NCI-H128 (cell line): ENCODE data around the gene AJUBA.
"Not testable (repeated sequence)": the region's sequence is repeated elsewhere in the genome, so short reads cannot be mapped to it uniquely, and the experiment has no call there.

Experiments
- DNase-seq: peaks from one replicate; lab custom pipeline; 2025; ENCODE audit not compliant: unreplicated experiment; lab: John Stamatoyannopoulos, UW

The AJUBA gene

DNA sequence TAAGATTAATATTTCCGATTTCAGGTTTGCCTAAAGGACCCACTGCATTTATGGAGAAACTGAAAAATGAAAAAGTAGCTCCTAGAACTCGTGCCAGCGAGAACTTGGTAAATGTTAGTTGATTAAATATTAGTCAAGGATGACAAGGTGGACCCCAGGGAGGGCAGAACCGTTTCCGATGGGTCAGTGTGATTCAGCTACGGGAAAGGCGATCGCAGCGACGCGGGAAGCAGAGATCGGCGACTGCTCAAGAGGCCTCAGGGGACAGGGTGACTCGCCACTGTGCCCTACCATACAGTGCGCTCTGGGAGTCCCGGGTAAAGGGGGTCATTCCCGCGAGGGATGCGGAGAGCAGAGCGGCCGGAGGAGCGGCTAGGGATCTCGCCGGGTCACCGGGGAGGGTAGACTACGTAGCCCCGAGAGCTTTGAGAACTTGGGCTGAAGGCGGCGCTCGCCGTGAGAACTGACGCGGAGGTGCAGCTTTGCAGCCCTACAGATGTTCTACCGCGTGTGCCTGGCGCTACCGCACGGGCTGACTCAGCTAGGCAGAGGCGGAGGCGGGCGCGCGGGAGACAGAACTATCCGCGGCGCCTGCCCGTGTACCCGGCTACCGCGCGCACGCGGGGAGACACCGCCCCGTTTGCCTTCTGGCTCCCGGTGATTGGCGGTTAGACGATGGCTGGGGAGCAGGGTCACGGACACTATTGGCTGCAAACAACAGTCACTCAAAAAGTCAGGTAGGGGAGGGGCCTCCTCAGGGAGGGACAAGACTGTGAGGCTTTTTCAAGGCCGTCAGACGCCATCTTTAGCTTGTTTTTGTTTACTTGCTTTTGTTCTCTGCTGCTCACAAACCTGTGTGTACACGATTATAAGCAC lies 24.4 kb upstream of the AJUBA start:
- DNase-seq, result peak; percentile 96

DNA sequence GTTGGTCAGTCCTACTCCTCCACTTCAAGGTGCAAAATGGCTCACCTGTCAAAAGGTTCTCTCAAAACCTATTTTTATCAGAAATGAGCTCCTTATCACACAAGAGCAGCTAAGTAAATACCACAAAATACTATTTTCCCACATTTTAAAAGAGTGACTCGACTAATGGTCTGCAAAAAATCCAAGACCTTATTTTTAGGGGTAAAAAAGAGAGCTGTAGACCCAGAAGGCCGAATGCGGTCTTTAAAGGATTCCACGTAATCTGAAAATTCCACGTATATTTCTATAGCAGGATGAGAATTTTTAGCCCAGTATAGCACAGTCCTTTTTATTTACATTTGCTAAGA lies 23.8 kb upstream of the AJUBA start:
- DNase-seq, result no peak

DNA sequence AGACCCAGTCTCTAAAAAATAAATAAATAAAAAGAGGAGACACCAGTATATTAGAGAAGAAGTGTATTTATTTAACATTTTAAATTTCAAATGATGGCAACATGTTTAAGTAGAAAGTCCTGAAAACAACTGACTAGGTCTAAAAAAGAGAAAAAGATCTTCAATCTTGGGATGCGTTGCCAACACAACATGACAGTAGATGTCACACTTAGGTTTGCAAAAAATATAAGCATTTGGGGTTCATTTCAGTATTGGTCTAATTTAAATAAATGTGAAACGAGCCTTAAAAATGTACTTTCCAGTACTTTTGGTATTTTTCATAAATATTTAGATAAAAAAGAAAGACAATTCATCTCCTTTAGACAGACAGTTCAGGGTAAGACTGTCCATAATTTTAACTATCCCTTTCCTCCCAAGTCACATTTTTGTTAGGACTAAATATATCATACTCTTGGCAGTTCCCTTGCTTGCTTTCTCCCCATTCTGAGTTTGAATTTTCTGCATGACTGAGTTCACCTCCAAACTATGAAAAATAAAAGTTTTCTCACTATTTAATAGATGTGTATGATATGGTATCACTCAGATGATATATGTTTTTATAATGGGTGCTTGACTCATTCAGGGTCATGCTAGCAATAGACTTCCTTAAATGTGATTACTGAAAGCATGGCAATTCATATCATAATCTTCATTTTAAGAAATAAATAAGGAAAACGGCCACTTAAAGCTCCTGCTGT lies 23.3 kb upstream of the AJUBA start:
- DNase-seq, result no peak

DNA sequence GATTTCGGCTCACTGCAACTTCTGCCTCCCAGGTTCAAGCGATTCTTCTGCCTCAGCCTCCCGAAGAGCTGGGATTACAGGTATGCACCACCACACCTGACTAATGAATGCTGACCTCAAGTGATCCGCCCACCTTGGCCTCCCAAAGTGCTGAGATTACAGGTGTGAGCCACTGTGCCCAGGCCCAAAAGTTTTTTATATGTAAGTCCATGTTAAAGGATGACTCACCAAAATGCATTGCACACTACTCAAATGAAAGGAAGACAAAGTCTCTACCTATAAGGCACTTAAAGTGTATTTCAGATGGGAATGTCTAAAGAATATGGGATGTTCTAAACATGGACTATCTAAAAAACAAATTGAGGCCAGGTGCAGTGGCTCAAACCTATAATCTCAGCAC lies 21.9 kb upstream of the AJUBA start:
- DNase-seq, result not testable (repeated sequence)

DNA sequence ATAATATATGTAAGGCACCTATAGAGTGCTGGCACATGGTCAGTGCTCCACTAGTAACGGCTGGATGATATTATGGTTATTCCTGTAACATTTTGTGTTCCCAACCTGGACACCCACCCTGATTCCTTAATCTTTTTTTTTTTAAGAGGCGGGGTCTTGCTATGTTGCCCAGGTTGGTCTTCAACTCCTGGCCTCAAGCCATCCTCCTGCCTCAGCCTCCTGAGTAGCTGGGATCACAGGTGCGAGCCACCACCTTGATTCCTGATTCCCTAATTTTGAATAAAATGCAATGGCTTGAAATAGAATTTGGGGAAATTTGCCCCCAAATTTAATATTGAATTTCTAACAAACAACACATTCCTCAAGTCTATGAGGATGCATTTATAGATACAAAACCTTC lies 20.2 kb upstream of the AJUBA start:
- DNase-seq, result no peak

DNA sequence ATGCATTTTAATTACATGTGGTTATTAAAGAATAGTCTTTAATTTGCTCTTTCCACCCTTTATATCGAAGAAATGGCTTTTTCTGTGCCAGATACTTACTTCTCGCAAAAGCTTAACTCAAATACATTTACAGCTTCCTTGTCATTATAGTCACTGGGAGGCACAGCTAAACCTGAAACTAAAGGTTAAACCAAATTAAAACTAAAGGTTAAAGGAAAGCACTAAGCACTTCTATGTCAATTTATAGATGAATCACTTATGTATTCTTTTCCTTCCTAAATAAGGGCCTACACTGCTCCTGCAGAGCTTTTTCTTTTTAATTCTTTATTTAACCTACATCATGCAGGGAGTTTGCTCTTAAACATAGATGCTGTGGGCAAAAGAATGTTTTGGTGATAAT lies 18.5 kb upstream of the AJUBA start:
- no peak for DNase-seq

DNA sequence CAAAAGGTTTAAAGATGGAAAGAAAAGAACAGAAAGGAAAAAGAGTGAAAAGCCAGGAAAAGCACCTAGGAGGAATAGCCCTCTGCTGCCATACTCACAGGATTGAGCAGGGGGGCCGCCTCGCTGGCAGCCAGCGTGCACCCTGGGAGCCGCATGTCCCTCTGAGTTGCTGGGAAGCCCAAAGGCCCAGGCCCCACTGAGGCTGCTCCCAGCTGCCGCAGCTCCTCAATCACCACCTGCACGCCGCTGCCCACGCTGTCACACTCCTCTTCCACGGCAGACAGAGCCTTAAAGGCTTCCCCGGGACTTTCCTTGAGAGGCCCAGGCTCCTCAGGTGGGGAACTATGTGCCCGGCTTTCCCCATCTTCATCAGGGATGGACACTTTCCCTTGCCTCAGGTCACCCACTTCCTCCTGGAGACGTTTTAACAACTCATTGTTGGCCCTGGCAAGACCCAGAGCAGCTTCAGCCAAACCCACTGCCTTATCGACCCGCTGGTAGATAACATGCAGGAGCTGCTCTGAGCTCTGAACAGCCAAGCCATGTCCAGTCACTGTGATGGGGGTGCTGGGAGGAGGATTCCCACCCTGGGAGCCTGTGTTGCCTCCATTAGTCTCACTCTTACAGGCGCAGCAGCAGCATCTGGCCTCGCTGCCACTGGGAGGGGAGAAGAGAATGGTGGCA lies 16.1 kb upstream of the AJUBA start:
- DNase-seq, result no peak

DNA sequence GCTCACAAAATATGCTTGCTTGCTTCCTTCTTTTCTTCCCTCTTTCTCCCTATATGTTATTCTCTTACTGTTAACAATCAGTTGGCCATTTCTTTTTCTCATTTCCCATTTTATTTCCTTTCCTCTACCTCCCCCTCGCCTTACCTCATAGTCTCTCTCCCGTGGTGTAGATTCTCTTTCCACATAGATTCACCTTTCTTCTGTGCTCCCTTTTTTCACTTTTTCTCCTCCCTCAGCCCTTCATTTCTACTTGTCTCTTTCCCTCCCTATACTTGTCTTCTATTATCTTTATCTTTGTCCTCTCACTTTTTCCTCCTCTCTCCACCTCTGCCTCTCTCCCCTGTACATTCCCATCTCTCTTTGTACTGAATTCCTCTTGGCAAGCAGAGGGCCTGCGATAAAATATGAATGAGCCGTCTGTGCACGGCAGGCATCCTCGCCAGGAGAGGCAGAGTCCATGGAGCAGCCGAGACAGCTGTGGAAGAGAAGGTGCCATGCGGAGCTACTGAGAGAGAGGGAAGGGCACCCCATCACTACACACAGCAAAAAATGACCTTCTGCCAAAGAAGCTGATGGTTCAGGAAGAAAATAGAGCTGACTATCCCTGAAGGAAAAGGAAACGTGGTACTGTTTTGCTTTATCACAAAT lies 15.4 kb upstream of the AJUBA start:
- DNase-seq, result no peak

DNA sequence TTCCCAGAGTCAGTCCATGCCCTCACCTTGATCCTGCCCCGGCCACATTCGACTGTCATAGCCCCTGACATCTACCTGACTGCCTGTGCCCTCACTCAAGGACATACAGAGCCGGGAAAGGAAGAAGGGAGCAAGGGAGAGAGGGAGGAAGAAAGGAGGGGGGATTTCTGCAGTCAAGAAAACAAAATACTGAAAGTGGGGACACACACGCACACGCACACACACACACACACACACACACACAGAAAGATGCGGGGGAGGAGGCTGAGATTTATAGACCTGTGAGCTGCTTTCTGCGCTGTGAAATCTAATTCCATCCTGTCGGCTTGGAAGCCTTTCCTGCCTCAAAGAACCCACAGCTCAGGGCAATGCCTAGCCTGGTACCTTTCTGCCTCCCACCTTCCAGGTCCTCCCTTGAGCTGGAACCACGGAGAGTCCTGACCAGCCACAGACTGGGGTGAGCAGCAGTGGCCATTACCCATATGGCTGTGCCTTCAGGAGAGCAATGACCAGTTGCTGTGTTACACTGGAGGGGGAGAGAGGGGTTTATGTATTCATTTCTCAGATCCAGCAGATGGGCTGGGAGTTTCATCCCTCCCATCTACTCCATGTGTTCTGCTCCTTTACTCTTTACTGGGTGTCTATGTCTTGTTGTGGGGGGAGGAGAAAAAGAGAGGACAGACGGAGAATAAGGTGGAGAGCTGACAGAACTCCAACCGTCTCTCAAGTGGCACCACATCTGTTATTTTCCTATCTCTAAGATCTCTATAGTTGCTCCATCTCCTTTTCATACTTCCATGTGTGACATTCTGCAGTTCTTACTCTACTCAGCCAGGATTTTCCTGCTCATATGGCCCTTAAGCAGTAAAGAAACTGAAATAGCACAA lies 14.7 kb upstream of the AJUBA start:
- DNase-seq, result no peak

DNA sequence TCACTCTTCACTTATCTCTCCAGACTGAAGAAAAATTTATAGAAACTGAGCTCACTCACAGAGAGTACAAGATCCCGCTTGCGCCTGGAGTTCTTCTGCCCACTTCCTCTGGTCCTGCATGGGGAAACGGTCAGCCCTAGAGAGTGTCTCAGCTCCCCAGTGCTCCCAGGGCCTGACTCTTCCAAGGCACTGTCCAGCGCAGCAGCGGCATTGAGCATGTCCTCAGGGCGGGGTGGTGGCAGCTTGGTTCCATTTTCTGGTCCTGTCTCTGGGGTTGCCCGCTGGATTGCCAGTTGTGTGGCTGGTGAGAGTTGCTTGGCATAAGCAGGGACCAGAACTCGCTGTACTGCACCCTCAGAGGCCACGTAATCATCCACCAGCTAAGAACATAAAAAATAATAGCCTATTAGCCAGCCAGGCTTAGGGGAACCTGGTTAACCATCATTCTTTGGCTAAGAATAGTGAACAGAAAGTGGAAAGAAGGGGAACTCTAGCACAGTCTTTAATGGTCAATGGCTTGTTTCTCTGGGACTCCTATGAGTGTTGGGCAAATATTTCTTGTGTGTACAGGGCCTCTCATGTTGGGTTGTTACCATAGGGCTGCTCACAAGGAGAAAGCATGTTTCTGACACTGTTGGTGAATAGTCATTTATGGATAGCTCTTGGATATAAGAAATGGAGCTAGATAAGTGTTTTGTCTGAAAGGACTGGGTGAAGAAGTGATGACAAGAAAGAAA lies 13.7 kb upstream of the AJUBA start:
- DNase-seq, result no peak

DNA sequence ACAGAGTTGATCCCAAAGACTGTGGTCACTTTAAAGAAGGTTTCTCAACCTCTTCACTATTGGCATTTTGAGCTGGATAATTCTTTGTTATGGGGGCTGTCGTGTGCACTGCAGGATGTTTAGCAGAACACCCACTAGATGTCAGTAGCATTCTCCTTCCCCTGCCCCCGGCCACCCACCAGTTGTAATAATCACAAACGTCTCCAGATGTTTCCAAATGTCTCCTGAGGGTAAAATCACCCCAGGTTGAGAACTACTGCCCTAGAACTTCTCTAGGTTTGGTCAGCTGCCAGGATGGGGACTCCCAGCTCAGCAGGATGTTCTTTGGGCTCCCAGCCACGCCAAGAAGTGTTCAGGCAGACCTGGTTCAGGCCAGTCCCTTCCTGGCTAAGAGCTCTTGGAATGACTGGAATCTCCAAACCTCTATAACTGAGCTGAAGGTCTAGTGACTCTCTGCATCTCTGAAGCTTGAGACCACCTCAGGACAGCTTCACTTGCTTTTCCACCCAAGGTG lies 12.5 kb upstream of the AJUBA start:
- DNase-seq, result no peak

DNA sequence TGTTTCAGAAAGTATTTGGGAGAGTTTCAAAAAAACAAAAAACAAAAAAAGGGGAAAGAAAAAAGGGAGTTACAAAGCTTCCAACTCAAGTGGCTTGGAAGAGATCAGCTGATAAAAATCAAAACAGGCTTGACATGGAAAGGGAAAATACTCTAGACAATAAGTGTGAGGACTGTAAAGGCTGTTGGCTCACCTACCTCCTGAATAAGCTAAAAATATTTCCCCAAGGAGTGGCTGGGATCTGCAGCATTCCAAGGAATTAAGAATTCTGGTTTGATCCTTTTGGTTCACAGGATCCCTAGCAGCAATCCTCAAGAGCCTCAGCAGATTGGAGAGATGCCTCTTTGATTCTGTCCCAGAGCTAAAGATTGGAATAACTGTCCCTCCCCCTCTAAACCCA lies 11.2 kb upstream of the AJUBA start:
- no peak for DNase-seq

DNA sequence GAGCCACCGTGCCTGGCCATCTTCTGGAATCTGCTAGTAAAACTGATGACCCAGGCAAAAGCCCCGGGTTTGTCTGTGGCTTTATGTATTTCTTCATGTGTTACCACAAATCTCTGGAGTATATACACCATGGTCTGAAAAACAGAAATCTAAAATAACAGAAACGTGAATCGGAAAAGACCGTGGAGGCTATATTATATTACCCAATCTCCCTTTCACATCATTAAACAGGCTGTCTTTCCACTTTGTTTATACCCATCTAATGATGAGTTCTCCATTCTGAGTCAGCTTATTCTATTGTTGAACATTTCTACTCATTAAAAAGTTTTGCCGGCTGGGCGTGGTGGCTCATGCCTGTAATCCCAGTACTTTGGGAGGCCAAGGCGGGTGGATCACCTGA lies 9.5 kb upstream of the AJUBA start:
- no peak for DNase-seq

DNA sequence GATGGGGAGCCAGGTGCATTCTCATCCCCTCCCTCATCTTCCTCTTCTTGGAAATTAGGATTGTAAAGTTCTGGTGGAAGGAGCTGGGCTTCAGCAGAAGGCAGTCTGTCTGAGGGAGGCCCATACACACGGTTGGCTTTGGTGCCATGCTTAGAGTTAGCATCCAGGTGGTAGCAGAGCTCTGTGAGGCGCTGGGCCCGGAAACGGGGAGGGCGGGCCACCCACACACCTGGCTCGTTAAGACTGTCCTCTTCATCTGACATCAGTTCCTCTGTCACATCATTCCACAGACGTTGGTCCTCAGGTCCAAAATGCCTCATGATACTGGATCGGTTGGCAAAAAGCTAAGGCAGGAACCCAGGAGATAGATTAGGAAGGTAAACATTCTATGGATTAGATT lies 4.9 kb upstream of the AJUBA start:
- DNase-seq, result no peak

DNA sequence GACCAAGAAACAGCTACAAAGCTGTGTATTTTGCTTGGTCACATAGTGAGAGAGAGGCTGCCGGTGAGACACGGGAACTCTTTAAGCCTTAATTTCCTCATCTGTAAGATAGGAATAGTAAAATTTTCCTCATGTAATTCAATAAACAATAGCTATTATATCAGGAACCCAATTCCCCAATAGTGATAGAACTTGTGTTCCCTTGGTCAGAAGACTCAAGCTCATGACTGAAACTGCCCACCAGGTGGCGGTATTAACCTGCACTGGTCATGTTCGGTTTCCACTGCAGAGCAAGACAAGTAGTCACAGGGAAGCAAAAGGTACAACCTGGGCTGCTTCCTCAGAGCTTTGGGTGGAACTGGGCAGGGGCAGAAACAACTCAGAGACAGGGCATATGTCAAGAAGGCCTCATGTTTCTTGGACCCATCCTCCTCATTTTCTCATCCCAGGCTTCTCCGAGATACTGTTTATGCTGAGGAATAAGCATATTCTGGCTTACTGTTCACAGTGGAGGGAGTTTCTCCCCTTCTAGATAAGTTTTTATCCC lies 4.2 kb upstream of the AJUBA start:
- peak; percentile 84 for DNase-seq

DNA sequence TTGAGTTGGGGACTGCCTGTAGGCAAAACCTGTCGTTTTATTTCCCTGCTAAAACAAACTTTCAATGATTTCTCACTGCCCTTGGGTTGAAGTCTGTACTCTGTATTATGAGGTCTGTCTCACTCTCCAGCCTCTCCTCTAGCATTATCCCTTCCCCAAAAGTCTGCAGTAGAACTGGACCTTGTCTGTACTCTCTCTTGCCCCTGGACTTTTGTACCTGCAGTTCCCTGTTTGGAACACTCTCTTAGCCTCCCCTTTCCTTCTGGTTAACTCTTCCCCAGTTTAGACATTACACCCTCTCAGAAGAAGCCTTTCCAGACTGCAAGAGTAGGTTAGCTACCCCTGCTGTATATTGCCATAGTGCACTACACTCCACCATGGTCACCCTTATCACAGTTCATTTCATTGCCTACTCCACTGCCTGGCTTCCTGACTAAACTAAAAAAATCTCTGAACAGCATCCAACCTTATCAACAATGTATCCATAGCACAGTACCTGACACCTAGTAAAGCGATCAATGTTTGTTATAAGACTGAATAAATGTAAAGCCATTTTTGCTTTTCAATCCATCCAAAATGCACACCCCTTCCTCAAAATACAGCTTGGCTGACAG lies 3.6 kb upstream of the AJUBA start:
- DNase-seq, result no peak

DNA sequence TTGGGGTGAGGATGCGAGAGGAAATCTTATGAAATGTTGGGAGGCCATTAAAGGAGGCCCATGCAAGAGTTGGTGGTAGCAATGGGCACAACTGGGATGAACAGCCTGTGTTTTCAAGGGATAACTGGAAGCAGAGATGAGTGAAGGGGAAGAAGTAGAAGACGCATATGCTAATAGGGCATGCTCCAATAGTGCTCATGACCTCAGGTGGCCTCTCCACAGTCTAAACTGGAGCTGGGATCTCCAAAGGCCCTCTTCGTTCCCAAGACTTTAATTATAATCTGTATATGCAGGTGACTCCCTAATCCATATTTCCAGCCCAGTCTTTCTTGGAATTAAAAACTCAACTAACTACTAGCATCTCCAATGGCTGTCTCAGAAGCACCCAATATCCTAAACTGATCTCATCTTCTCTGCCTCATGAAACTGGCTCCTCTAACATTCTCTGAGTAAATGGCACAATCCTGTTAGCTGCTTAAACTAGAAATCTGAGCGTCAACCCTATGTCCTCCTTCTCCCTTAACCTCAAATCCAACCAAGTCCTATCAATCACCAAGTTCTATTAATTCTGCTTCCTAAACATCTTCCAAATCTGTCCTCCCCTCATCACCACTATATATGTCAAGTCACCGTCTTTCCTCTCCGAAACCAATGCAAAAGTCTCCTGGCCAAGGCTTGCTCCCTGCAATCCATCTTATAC lies 2.8 kb upstream of the AJUBA start:
- DNase-seq, result no peak

DNA sequence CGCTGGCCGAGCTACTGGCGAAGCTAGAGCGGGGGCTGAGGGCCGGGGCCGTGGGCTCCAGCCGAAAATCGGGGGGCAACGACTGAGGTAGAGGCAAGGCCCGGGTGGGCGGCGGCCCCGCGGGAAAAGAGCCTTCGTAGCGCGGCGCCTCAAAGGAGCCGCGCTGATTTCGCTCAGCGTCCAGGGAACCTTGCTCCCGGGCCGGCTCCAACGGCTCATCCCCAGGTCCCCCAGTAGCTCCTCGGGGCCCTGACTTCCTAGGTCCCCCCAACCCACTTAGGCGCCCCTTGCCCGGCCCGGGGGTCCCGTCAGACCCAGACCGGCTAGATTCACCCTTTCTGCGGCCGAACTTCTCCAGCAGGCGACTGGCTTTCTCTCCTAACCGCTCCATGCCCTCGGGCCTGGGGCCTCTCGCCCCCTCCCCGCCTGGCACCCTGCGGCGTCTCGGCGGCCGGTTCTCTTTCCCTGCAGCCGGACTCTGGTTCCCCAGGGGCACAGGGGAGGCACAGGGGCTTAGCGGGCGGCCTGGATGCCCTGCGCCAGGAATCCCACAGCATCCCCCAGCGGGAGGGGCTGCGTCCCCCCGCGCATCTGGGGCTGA lies 375 bp downstream of the AJUBA start:
- no peak for DNase-seq
